ENCODE data around the gene FZR1.

- TF ChIP-seq POLR2A (IDR thresholded peaks at IDR 0.05) (no peak), CTCF (IDR thresholded peaks at IDR 0.05) (peak; percentile 94 to 97 (median 94))
Measured at GRCh38 chr19:3544742-3545668, 38.9 kb downstream of the FZR1 start.

Data from transverse colon (tissue), 3 donors.